Measurements from ENCODE around the gene ANKRD6.

Gene ANKRD6

DNA sequence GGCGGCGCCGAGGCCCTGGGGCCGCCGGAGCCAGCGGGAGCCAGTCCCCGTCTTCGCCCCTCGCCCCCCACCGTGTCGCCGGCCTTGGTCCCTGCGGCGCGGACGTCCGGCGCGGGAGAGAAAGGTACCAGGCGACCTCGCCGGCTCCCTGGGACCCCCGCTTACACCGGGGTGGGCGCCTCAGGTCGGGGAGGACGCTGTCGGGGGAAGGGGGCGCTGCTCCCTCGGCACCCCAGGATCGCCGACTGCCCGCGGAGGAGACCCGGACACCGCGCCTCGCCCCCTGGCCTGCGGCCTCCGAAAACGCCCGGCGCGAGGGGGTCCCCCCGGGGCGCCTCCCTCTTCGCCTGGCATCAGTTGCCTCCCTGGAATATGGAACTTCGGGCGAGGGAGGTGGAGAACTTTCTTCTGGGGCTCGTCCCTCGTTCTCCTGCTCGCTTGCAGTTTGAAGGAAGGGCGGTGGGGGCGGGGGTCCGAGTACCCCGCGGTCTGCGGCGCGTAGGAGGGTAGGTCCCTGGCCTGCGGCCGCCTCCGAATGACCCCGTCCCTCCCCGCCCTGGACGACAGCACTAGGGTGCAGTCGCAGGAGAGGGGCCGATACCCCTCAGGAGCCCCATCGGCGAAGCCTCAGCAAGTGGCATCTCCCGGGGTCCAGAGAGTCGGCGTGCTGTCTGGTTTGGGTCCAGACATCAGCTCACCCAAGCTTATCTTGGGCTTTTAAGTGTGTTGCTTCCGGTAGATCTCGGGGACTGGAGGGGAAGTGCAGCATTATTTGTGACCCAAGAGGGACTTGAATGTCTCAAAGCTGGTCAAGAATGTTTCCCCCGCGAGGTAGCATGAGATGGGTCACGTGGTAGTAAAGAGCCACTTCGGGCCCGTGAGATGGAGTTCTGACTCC lies 549 bp downstream of the ANKRD6 start:
- peak overlapping the region; percentile 81 for H3K4me3 Mint-ChIP-seq
- peak; percentile 35 for DNase-seq
- peaks cover 56% of the 10 kb centered on the region for H3K27me3 Mint-ChIP-seq
- no peak overlapping the region for H3K27ac Mint-ChIP-seq
- no peaks in the 10 kb centered on the region for H3K9me3 Mint-ChIP-seq
- peaks cover 20% of the 10 kb centered on the region for H3K4me1 Mint-ChIP-seq
- CTCF ChIA-PET = interaction anchor here (1.0 to 3.6 kb wide), 13 partner anchors 10 to 203 kb away, joined by 3 to 43 read pairs (median 5); no protein-coding TSS in a partner anchor
- no peaks in the 10 kb centered on the region for H3K36me3 Mint-ChIP-seq

DNA sequence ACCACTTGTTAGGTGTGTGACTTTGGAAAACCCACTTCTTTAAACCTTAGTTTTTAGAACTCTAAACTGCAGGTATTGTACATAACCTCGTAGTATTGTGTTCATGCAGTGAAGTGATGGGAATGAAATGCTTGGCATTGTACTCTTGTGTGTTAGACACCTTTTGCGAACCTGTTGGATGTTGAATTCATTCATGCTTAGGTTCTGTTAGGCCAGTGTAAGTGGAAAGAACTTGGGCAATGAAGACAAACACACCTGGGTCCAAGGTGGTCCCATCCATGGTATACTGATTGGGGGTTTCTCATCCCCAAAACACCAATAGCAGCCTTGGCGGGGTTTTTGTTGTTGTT lies 1.2 kb downstream of the ANKRD6 start:
- Mint-ChIP-seq H3K4me3 (peak overlapping the region; percentile 81), H3K27ac (no peak overlapping the region)
- CTCF ChIA-PET = interaction anchor here (1.1 to 1.6 kb wide), 4 partner anchors 38 to 175 kb away, joined by 3 to 10 read pairs (median 4); no protein-coding TSS in a partner anchor

DNA sequence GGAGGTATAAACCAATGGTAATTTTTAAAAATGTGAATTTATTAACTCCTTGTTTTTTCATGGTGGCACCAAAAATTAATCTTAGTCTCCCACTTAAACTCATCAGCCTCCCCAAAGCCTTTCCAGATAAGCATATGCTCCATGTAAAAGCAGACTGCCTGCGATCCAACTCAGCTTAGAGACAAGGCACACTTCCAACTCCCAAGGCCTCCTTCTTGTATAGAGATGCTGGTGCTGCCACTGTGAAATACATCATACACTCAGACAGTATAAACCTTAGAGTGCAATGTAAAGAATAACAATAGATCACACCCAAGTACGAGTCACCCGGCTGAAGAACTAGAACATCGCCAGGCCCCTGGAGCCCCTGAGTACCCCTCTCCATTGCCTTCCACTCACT lies 2.0 kb downstream of the ANKRD6 start:
- Mint-ChIP-seq H3K36me3 (no peaks in the 10 kb centered on the region), H3K27me3 (peaks cover 47% of the 10 kb centered on the region), H3K27ac (no peak overlapping the region), H3K9me3 (no peaks in the 10 kb centered on the region), H3K4me1 (peaks cover 20% of the 10 kb centered on the region), H3K4me3 (no peak overlapping the region)
- CTCF ChIA-PET = interaction anchor here (1.5 to 1.6 kb wide), 2 partner anchors 63 to 174 kb away, joined by 4 to 10 read pairs; no protein-coding TSS in a partner anchor
- DNase-seq = no peak

More for the DNA sequence above, 1.2 kb downstream of the ANKRD6 start:
- no peaks in the 10 kb centered on the region for H3K9me3 Mint-ChIP-seq
- H3K4me1 Mint-ChIP-seq = peaks cover 20% of the 10 kb centered on the region
- peaks cover 51% of the 10 kb centered on the region for H3K27me3 Mint-ChIP-seq
- no peaks in the 10 kb centered on the region for H3K36me3 Mint-ChIP-seq
- DNase-seq = no peak

DNA sequence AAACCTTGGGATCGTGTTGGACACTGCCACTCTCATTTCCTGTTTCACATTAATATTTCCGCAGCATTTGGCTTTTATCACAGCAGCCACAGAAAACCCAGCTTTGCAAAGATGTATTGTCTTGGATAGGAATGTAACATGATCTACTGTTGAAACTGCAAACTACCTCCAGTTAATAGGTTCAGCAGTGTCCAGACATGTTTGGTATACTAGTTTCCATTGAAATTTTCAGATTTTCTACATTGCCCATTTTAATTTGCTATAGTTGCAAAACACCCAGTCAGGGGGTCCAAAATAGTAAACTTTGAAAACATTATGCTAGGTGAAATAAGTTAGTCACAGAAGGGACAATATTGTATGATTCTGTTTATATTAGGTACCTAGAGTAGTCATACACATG lies 3.3 kb downstream of the ANKRD6 start:
- H3K27me3 Mint-ChIP-seq = peaks cover 35% of the 10 kb centered on the region
- no peaks in the 10 kb centered on the region for H3K9me3 Mint-ChIP-seq
- no peak overlapping the region for H3K27ac Mint-ChIP-seq
- H3K4me3 Mint-ChIP-seq = no peak overlapping the region
- CTCF ChIA-PET = interaction anchor here (0.9 to 1.3 kb wide), 3 partner anchors 173 to 1043 kb away, joined by 3 to 4 read pairs (median 3); no protein-coding TSS in a partner anchor
- no peak for DNase-seq
- peaks cover 20% of the 10 kb centered on the region for H3K4me1 Mint-ChIP-seq
- H3K36me3 Mint-ChIP-seq = no peaks in the 10 kb centered on the region

DNA sequence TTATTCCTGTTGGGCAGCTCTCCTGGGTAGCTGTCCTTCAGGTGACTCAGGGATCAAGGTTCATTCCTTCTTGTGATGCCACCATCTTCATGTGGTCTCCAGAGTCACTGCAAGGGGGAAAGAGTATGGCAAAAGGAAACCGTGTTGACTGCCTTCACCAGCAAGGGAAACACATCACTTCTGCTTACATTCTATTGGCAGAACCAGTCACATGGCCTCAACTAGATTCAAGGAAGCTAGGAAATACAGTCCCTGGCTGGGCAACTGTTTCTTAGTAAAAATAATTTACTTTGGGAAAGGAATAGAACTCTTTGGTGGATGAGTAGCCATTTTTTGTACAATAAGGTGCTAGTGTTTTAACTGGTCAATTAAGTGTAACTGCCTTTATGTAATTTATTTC lies 5.3 kb downstream of the ANKRD6 start:
- no peaks in the 10 kb centered on the region for H3K9me3 Mint-ChIP-seq
- no peak overlapping the region for H3K27ac Mint-ChIP-seq
- peaks cover 32% of the 10 kb centered on the region for H3K27me3 Mint-ChIP-seq
- CTCF ChIA-PET = interaction anchor here (1.0 kb wide), 1 partner anchor 71 kb away, joined by 3 read pairs; no protein-coding TSS in a partner anchor
- no peak for DNase-seq
- peaks cover 10% of the 10 kb centered on the region for H3K4me1 Mint-ChIP-seq
- no peak overlapping the region for H3K4me3 Mint-ChIP-seq
- no peaks in the 10 kb centered on the region for H3K36me3 Mint-ChIP-seq

DNA sequence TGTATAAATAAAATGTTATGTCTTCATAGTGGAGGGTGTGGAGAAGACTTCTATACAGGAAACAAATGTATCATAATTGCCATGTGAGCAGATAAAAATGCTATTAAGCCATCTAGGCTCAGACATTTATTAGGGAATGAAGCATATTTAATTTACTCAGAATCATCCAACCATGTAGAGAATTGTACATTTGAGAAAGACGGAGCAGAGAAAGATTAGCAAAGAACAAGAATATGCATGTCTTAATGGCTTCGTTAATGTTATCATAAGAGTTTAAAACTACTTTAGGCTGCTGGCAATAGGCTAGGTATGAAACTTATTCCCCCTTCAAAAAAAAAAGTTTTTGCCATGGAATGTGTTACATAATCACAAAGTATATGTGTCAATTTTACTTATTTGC lies 6.1 kb downstream of the ANKRD6 start:
- CTCF ChIA-PET = no interaction called here
- H3K9me3 Mint-ChIP-seq = no peaks in the 10 kb centered on the region

DNA sequence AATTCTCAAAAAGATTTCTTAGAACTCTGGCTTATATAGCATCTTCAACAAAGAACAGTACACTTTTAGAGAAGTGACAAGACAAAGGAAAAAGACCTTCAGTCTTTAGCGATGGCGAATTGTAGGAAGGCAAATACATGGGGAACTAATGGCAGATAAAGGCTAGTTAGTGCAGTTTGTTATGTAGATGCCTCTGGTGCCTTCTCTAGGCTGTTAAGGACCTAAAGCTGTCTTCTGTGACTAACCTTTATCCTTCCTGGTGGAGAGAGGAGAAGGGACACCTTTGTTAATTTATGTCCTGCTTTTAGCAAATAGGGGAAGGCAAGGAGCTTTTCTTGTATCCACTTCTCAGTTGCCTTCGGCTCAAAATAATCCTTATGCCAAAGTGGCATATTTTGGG lies 7.2 kb downstream of the ANKRD6 start:
- Mint-ChIP-seq H3K4me3 (no peak overlapping the region), H3K27ac (no peak overlapping the region), H3K27me3 (peaks cover 14% of the 10 kb centered on the region), H3K36me3 (no peaks in the 10 kb centered on the region), H3K9me3 (no peaks in the 10 kb centered on the region), H3K4me1 (no peaks in the 10 kb centered on the region)
- DNase-seq = no peak
- CTCF ChIA-PET = interaction anchor here (1.4 kb wide), 1 partner anchor 170 kb away, joined by 3 read pairs; no protein-coding TSS in a partner anchor

More for the DNA sequence above, 6.1 kb downstream of the ANKRD6 start:
- no peak overlapping the region for H3K4me3 Mint-ChIP-seq
- H3K27ac Mint-ChIP-seq = no peak overlapping the region
- H3K4me1 Mint-ChIP-seq = peaks cover 7% of the 10 kb centered on the region
- no peaks in the 10 kb centered on the region for H3K36me3 Mint-ChIP-seq
- peaks cover 26% of the 10 kb centered on the region for H3K27me3 Mint-ChIP-seq
- no peak for DNase-seq

DNA sequence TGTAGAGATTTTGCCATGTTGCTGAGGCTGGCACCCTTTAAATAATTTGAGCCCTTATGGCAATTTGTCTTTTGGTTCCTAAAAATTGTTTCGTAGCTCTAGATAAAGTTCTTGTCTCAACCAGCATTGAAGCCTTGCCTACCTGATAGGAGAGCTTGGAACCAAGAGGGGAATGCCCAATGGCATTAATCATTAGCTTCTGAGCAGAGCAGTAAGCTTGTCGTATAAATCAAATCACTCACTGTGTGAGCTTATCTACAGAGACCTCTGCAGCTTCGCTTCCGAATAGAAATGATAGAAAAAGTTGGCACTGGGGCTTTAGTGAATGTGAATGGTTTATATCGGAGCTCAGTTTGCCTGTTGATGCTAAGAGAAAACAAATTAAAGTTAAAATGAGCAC lies 10.7 kb downstream of the ANKRD6 start:
- CTCF ChIA-PET = no interaction called here

DNA sequence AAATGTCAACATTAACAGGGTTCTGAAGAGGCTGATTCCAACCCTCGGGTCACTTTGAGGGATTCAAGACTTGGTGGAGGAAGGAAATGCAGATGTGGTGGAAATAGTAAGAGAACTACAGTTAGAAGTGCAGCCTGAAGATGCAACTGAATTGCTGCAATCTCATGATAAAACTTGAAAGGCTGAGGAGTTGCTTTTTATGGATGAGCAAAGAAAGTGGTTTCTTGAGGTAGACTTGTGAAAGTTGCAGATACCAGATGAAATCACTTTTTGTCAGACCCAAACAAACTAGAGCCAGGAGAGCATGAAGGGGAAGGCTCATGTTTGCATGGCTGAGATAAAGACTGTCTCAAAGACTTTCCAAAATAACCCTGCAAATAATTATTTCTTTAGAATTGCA lies 16.2 kb downstream of the ANKRD6 start:
- Mint-ChIP-seq H3K27me3 (peaks cover 3% of the 10 kb centered on the region), H3K9me3 (no peaks in the 10 kb centered on the region), H3K4me1 (peaks cover 2% of the 10 kb centered on the region), H3K36me3 (no peaks in the 10 kb centered on the region), H3K4me3 (no peak overlapping the region), H3K27ac (no peak overlapping the region)
- CTCF ChIA-PET = no interaction called here
- no peak for DNase-seq

More for the DNA sequence above, 10.7 kb downstream of the ANKRD6 start:
- H3K36me3 Mint-ChIP-seq = no peaks in the 10 kb centered on the region
- no peak overlapping the region for H3K27ac Mint-ChIP-seq
- no peaks in the 10 kb centered on the region for H3K4me1 Mint-ChIP-seq
- H3K27me3 Mint-ChIP-seq = peaks cover 6% of the 10 kb centered on the region
- H3K9me3 Mint-ChIP-seq = no peaks in the 10 kb centered on the region
- H3K4me3 Mint-ChIP-seq = no peak overlapping the region
- DNase-seq = no peak

DNA sequence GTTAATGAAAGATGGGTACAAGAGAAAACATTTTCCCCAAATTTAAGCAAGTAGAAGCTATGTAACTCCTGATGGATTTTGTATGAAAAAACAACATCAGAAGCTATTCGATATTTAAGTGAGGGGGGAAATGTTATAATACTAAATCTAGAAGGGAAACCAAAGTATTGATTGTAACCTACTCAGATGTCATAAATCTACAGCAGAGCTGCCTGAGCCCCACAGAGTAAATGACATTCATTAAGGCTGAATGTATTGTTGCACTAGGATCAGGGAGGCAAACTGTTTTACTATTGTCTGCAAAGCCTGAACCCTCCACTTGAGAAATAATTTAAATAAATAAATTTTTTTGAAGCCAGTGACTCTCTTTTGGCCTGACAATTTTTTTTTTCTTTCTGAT lies 19.3 kb downstream of the ANKRD6 start:
- H3K36me3 Mint-ChIP-seq = no peaks in the 10 kb centered on the region
- CTCF ChIA-PET = interaction anchor here (1.0 kb wide), 1 partner anchor 9 kb away, joined by 3 read pairs; no protein-coding TSS in a partner anchor
- peaks cover 1% of the 10 kb centered on the region for H3K9me3 Mint-ChIP-seq
- no peak overlapping the region for H3K27ac Mint-ChIP-seq
- H3K27me3 Mint-ChIP-seq = peaks cover 3% of the 10 kb centered on the region
- no peak for DNase-seq
- peaks cover 2% of the 10 kb centered on the region for H3K4me1 Mint-ChIP-seq
- no peak overlapping the region for H3K4me3 Mint-ChIP-seq

DNA sequence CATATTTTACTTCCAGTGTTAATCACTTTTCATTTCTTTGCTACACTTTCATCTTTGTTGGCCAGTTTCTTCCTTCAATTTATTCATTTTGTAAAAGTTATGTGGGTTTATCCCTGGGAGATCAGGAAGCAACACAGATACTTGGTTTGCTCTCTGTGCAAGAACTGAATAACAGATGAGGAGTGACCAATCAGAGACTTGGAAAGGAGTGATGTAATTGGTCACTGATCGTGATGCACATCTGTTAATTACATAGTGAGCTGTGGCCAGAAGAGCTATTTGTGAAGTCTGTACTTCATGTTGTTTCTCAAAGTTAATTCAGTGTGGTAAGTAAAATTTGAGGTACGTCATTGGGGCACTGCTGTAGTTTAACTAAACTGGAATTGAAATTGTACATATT lies 21.3 kb downstream of the ANKRD6 start:
- DNase-seq = no peak
- no peaks in the 10 kb centered on the region for H3K36me3 Mint-ChIP-seq
- H3K27ac Mint-ChIP-seq = no peak overlapping the region
- H3K27me3 Mint-ChIP-seq = peaks cover under 1% of the 10 kb centered on the region
- H3K4me3 Mint-ChIP-seq = no peak overlapping the region
- CTCF ChIA-PET = no interaction called here
- peaks cover 1% of the 10 kb centered on the region for H3K9me3 Mint-ChIP-seq
- no peaks in the 10 kb centered on the region for H3K4me1 Mint-ChIP-seq

DNA sequence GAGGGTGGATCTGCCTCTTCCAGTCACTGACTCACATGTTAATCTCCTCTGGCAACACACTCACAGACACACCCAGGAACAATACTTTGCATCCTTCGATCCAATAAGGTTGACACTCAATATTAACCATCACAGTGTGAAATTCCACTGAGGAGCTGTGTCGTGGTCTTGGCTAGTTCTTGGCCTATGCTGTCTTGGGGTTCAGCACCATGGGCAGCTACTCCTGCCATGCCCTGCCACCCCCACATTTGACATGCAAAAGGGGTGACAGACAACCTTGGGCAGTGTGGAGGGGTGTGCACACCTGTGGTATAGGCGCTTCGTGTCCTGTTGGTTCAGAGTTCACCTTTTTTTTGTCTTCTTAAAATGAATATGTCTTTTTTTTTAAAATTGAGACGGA lies 25.8 kb downstream of the ANKRD6 start:
- Mint-ChIP-seq H3K4me3 (no peak overlapping the region), H3K36me3 (no peaks in the 10 kb centered on the region), H3K4me1 (no peaks in the 10 kb centered on the region), H3K27me3 (no peaks in the 10 kb centered on the region), H3K9me3 (peaks cover 1% of the 10 kb centered on the region), H3K27ac (no peak overlapping the region)
- CTCF ChIA-PET = no interaction called here
- peak; percentile 29 for DNase-seq

DNA sequence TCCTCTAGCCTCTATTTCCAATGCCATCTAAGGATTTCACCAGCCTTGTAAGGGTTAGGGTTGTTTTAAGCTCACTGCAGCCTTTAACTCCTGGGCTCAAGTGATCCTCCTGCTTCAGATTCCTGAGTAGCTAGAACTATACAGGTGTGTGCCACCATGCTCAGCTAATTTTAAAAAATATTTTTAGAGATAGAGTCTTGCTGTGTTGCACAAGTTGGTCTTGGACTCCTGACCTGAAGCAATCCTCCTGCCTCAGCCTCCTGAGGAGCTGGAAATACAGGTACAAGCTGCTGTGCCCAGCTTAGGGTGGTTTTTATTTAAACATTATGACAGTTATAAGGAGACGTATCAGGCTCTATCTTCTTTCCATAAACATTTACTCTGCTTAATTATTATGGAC lies 26.5 kb downstream of the ANKRD6 start:
- no peaks in the 10 kb centered on the region for H3K36me3 Mint-ChIP-seq
- no peak for DNase-seq
- H3K27me3 Mint-ChIP-seq = peaks cover under 1% of the 10 kb centered on the region
- H3K9me3 Mint-ChIP-seq = peaks cover 1% of the 10 kb centered on the region
- no peaks in the 10 kb centered on the region for H3K4me1 Mint-ChIP-seq
- no peak overlapping the region for H3K27ac Mint-ChIP-seq
- H3K4me3 Mint-ChIP-seq = no peak overlapping the region
- CTCF ChIA-PET = interaction anchor here (0.6 kb wide), 1 partner anchor 146 kb away, joined by 3 read pairs; no protein-coding TSS in a partner anchor

DNA sequence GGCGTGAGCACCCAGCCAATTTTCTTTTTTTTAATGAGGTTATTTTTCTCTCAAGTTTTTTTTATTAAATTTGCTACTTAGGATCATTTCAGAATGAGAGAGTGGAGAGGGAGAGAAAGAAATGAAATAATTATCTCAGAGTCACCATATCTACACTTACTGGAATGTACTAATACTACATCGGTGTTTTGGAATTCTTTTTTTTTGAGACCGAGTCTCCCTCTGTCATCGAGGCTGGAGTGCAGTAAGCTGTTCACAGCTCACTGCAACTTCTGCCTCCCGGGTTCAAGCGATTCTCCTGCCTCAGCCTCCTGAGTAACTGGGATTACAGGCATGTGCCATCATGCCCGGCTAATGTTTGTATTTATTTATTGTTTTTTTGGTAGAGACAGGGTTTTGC lies 27.8 kb downstream of the ANKRD6 start:
- Mint-ChIP-seq H3K27ac (no peak overlapping the region), H3K9me3 (peaks cover 1% of the 10 kb centered on the region), H3K4me1 (no peaks in the 10 kb centered on the region), H3K36me3 (no peaks in the 10 kb centered on the region), H3K4me3 (no peak overlapping the region), H3K27me3 (peaks cover 3% of the 10 kb centered on the region)
- CTCF ChIA-PET = no interaction called here
- no peak for DNase-seq

DNA sequence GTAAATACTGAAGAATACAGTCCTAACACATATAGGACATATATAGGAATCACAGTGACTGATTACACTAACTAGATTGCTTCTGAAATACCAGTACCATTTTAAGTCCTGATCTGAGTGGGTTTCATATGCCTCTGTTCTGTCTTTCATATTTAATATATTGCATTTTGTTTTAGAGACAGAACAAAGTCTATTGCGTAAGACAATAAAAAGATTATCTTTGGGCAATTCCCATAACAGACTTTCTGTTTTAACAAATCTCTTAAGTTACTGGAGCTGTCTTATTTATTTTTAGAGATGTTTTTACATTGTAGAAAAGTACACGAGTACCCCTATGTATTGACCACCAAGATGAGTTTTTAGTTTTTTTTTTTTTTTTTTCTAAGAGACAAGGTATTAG lies 29.6 kb downstream of the ANKRD6 start:
- CTCF ChIA-PET = no interaction called here
- Mint-ChIP-seq H3K36me3 (no peaks in the 10 kb centered on the region), H3K4me1 (no peaks in the 10 kb centered on the region), H3K27ac (no peak overlapping the region), H3K4me3 (no peak overlapping the region), H3K27me3 (peaks cover 3% of the 10 kb centered on the region), H3K9me3 (no peaks in the 10 kb centered on the region)
- DNase-seq = no peak
